T47D (cell line): Measurements from ENCODE around the gene C17orf113.

Experiments
- DNase-seq, 2 experiments: peaks; one replicate each; pipeline versions ENCODE4 v3.0.0 to v3.0.0-alpha.2; 2011 to 2012; ENCODE audit warnings: low read depth in 1 of 2, low spot score in 1 of 2
- JUND ChIP-seq: IDR thresholded peaks from 2 replicates; pipeline ENCODE4 v1.6.1; 2012; ENCODE audit warnings: low read depth
- in situ Hi-C: cut with HindIII; loops from 2 replicates; pipeline ENCODE4 v1.10.0; 2016; ENCODE audit warnings: low sequenced_read_pairs, low pct_unique_long_range_greater_than_20kb

Gene C17orf113

DNA sequence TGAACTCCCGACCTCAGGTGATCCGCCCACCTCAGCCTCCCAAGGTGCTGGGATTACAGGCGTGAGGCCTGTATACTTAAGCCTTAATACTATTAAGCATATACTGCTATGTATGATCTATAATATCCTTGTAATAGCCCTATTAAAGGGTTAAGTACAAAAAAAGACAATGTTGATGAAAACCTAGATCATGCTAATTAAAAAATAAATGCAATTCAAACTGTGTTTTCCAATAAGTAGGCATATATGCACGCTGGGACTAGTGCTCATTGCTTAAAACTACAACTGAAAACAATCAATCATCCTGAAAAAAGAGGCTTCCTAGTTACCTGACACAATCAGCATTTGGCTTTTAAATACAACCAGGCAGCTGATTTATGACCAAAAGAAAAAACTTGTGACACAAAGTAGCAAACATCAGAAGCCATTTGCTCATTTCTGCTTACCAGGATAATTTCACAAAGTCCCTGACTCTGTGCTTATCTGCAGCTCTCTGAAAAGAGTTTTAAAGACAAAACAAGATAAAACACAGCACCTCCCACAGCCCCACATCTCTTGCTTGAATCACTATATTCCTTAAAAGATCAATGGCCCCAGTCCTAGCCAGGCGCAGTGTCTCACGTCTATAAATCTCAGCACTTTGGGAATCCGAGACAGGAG is 36.8 kb upstream of the C17orf113 start:
- DNase-seq: no peak
- TF ChIP-seq JUND: no peak
- in situ Hi-C loops: no loop called here

DNA sequence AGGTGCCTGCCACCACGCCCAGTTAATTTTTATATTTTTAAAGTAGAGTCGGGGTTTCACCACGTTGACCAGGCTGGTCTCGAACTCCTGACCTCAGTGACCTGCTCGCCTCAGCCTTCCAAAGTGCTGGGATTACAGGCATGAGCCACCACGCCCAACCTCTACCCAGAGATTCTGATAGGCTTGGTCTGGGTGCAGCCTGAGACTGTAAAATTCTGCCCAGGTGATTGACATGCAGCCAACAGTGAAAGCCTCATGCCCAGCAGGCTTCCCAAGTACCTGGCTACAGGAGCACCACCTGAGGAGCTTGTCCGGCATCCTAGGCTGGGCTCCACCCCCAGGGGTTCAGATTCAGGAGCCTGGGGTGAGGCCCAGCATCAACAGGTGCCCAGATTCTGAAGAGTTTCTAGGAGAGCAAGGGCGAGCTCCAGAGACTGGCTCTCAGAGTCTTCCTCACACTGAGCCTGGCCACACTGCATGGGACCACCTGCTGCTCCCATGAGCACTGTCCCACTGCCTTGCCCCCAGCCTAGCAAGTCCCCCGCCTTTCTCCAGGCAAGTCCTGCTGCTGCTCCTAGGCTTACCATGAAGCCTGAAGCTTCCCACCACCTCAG is 31.2 kb upstream of the C17orf113 start:
- TF ChIP-seq JUND: no peak
- in situ Hi-C loops: no loop called here
- no peak for DNase-seq

DNA sequence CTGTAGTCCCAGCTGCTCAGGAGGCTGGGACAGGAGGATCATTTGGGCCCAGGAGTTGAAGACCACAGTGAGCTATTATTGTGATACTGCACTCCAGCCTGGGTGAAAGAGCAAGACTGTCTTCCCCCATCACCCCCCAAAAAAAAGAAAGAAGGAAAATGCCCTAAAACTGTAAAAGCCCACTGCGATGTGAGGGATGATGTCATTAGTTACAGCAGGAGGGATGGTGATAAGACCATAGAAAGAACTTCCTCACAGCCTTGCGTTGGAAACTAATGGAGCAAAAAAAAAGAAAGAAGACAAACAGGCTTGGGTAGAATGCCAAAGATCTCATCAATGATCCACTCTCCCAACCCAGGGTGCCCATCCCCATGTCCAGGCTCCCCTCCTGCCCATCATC is 29.1 kb upstream of the C17orf113 start:
- in situ Hi-C loops: no loop called here
- TF ChIP-seq JUND: no peak
- DNase-seq: no peak

DNA sequence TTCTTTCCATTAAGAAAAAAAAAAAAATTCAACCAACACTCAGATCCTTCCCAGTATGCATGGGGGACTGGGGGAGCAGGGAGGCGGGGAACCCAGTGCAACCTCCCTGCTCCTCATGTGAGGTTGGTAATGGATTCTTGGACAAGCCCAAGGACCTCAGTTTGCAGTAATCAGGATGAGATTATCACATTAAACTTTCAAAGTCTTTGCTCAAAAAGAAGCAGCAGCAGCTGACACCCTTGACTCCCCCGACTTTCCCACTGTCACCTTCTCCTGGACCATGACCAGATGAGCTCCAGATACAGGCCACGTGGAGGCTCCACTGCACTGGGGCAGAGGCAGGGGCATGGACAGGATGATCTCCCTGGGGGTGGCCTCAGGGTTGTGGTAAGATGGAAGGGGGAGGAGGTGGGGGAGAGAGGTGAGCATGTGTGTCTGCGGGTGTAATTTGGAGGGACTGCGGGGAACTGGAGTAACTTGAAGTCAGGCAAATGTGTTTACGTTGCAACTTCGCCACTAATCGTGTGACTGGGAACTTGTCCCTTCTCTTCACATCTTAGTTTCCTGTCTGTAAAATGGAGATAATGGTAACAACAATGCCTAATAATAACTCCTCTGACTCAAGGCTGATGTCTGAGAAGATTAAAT is 28.1 kb upstream of the C17orf113 start:
- in situ Hi-C loops: no loop called here
- TF ChIP-seq JUND: no peak
- DNase-seq: no peak

DNA sequence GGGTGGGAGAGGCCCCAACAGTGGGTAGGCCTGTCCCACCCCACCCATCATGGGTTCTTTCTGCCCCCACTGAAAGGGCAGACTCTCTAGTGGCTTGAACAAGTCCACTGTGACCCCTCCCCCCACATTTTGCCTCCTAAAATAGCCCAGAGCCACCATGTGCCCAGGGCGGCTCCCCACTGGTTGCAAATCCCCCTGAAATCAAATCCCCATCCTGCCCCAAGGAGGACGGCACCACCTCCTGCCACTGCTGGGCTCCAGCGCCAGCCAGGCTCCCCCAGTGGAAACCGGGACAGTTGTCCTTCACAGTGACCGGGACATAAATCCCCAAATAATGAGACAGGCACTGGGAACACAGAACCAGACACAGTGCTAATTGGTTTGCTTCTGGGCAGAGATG is 27.4 kb upstream of the C17orf113 start:
- TF ChIP-seq JUND: no peak
- in situ Hi-C loops: no loop called here
- DNase-seq: no peak

DNA sequence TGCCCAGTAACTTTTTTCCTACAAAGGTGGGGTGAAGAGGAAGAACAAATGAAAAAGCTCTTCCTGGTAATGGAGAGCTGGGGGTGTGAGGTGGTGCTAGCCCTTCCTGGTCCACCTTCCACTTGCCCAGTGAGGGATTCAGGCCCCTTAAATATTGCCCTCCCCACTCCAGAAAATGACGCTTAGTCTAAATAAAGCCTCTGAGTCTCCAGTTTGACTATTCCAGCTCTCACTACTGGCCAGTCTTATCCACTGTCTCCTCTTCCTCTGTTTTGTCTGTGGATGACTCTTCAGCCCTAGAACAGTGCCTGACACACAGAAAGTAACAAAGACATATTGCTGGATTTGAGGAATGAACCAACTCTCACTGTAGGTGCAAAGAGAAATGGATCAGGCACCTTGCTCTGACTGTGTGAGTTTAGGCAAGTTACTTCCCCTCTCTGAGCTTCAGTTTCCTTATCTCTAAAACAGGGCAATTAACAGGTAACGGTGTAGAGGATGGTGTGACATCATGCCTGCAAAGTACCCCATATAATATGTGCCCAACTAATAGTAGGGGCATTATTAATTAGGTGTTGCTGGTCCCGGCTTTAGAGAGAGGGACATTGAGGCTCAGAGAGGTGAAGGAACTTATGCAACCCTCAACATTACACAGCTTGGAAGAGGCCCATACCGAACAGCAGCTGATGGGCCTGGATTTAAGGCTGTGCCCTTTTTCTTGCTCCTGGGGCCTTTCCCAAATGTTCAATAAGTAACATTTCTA is 26.6 kb upstream of the C17orf113 start:
- in situ Hi-C loops: no loop called here
- no peak for TF ChIP-seq JUND

DNA sequence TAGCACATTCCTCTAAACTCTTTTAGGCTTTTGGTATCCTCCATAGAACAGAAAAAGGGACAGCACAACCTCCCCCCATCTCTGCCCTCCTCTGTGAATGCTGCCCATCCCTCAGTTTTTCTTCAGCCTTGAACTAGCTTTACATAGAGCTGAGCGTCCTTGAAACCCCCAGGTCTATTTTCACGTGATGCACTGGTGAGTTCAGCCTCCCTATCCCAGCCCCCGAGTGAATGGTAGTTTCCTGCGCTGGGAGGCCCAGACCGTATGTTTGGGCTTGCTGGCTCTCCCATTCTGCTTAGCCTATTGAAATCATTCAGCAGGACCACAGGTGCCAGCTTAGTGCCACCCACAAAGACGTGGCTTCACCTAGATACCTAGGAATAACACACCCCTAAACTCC is 25.4 kb upstream of the C17orf113 start:
- TF ChIP-seq JUND: no peak
- no peak for DNase-seq
- in situ Hi-C loops: no loop called here

More for the DNA sequence above, 26.6 kb upstream of the C17orf113 start:
- DNase-seq: no peak

DNA sequence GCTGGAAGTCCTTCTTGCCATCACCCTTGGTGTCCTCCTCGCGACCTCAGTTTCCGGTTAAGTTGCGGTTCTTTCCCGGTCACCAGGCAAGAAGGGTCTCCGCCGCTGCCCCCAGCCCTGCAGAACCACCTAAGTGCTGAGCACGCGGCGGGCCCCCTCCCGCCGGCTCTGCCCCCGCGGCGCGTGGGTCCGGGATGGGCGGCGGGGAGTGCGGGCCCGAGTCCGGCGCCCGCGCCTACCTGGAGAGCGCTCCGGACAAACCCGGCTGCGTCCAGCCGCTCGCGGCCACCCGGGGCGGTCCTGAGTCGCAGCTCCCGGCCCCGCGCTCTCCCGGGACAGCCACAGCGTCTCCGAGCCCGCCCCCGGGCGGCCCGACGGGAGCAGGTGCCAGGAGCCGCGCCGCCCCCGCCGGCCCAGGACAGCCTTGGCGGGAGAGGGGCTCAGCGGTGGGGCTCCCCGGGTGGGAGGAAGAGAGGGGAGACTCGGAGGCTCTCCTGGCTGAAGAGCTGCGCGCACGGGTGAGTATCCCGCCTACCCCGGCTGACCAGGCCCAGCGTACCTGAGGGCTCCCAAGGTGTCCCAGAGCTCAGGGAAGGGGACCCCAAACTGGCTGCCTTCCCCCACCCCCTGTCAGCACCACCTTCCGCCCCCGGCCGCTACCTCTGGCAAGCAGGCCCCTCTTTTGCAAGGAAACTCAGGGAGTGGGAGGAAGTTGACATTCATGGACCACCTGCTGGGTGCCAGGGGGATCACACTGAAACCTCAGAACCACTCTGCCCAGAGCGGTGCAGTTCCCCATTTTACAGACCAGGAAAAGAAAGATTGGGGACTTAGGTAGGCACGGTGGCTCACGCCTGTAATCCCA is 22.2 kb upstream of the C17orf113 start:
- TF ChIP-seq JUND: no peak
- in situ Hi-C loops: no loop called here
- peak; percentile 55 to 75 for DNase-seq

DNA sequence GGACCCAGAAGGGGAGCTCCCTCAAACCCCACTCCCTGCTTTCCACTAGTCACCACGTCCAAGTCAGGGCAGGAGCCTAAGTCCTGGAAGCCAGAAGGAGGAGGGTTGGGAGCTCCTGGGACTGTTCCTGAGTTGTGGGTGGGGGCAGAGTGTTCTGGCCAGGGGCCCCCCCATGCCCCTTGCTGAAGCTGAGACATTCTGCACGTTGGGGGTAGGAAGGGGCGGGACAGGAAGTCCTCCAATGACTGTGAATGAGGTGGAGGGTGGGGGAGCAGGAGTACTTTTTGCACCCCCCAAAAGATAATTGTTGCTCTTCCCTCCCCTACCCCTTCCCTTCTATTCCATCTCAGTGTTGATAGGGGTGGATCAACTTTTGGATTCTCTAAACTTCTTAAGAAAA is 21.4 kb upstream of the C17orf113 start:
- in situ Hi-C loops: no loop called here
- no peak for DNase-seq
- no peak for TF ChIP-seq JUND

DNA sequence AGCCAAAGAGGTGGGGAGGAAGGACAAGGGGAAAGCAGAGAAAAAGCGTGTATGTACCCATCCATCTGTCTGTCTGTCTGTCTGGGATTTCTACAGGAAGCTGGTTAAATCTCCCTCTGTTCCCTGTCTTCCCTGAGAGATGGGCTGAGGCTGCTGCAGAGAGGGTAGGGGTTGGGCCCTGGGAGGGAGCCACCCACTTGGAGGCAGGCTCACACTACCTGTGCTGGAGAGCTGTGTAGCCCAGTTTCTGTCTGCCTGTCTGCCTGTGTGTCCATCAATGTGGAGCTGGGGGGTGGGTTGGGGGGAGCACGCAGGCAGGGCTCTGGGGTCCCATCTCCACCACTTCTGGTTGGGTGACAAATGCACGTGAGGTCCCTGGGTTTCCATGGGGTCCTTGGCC is 18.6 kb upstream of the C17orf113 start:
- DNase-seq: peak in 1 of 2 experiments; percentile 46
- TF ChIP-seq JUND: no peak
- in situ Hi-C loops: no loop called here

DNA sequence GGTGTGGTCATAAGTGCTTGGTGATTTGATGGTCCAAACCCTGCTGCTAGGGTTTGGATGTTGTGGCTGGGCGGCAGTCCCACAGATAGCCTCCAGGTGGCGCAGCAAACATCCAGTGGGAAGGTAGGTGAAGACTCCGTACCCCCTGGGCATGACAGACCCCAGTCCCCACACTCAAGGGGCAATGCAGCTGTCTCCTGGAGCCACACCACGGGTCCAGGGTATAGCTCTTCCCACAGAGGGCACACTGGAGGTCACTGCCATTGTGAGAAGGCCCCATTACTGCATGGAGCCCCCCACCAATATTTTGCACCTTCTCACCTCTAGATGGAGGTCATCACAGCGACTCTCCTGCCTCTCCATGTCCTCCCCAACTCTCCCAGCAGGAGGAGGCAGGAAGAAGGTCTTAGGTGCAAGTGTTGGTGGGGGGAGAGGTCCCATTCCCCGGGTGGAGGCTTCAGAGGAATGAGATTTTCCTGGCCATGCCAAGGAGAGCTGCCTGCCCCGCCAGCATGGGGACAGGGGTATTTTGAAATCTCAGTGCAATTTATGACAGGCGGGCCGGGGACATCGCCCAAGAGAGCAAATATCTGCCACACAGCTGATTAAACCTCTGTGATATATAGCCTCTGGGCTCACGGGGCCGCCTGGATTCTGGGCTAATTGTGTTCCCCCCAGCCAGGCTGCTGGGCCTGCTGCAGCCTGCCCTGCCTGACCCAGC is 17.1 kb upstream of the C17orf113 start:
- peak; percentile 59 to 69 for DNase-seq
- no peak for TF ChIP-seq JUND
- in situ Hi-C loops: no loop called here
